Measurements from ENCODE around the gene SERPINA5. TPM values are rescaled to one million over a fixed set of nuclear protein-coding genes. Genes with fewer than 3 reads are reported as not detected.

Gene SERPINA5
- total RNA-seq, 4 donors from 2014 or later, result 6.5 to 28.0 (median 10.2) TPM

DNA sequence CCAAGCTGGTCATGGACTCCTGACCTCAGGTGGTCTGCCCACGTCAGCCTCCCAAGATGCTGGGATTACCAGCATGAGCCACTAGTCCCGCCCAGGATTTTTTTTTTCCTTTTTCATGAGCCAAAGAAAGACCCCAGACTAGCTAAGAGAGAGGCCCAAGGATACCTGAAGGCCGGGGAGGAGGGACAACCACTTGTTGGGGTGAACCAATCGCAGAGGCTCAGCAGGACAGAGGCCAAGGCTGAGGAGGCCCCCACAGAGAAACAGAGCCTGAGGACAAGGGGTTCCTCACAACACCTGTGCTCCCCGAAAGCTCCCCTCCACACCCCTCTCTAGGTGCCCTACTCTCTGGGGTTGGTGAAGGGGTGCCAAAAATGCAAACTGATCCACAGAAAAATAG is 30.0 kb downstream of the SERPINA5 start:
- H3K4me1 ChIP-seq, result peaks cover 0 to 34% (median 6%) of the 10 kb centered on the region in 4 donors
- H3K27ac ChIP-seq, result peak overlapping the region in 2 of 4 donors; percentile 71 to 83
- H3K4me3 ChIP-seq, result no peak overlapping the region
- H3K36me3 ChIP-seq, result peaks cover 0 to 16% (median 0%) of the 10 kb centered on the region in 3 donors
- DNase-seq (ENCODE audit: low spot score in 2 of 2), result no peak
- H3K27me3 ChIP-seq, result no peaks in the 10 kb centered on the region
- WGBS, 2 donors, result 96 to 100% methylated on average over 5 of the region's 5 CpGs
- no peak for TF ChIP-seq POLR2A (IDR thresholded peaks at IDR 0.05)
- TF ChIP-seq EP300 (IDR thresholded peaks at IDR 0.05), result no peak
- TF ChIP-seq CTCF (IDR thresholded peaks at IDR 0.05), result no peak
- peaks cover 0 to 5% (median 0%) of the 10 kb centered on the region in 4 donors for H3K9me3 ChIP-seq

DNA sequence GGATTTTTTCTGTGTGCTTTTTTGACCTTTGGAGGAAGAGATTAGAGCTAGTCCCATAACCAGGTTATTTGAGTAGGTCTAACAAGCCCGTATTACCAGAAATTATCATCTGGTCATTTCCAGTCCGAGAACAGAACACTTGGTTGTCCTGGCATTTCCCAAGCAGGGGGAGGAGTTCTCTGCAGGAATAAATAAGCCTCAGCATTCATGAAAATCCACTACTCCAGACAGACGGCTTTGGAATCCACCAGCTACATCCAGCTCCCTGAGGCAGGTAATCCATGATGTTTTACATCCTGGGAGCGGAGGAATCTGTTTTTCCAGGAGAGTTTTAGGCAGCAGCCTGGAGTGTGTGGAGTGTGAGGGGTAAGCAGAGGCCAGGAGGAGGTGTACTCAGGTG is 30.9 kb downstream of the SERPINA5 start, which contains the start of gene SERPINA3:
SERPINA3 (plus strand) TSS at position 218 of the 400 bp plus-strand sequence. CDS start 2,051 bp downstream, outside the sequence.
- Histone ChIP-seq H3K9me3 (peaks cover 0 to 15% (median 3%) of the 10 kb centered on the region in 4 donors), H3K36me3 (peaks cover 0 to 26% (median 0%) of the 10 kb centered on the region in 3 donors), H3K4me3 (peak within 1 kb of the TSS in 3 of 4 donors; percentile 17 to 45 (median 38)), H3K4me1 (peaks cover 0 to 34% (median 6%) of the 10 kb centered on the region in 4 donors), H3K27ac (peak within 1 kb of the TSS; percentile 13 to 83 (median 49)), H3K27me3 (no peaks in the 10 kb centered on the region)
- 33 to 36% methylated on average over 4 of the region's 4 CpGs for WGBS, 2 donors
- DNase-seq (ENCODE audit: low spot score in 2 of 2), result peak in 1 of 2 donors; percentile 59
- TF ChIP-seq POLR2A (IDR thresholded peaks at IDR 0.05) (peak in 1 of 2 donors; percentile 18), CTCF (IDR thresholded peaks at IDR 0.05) (no peak), EP300 (IDR thresholded peaks at IDR 0.05) (peak in 1 of 2 donors; percentile 76)

DNA sequence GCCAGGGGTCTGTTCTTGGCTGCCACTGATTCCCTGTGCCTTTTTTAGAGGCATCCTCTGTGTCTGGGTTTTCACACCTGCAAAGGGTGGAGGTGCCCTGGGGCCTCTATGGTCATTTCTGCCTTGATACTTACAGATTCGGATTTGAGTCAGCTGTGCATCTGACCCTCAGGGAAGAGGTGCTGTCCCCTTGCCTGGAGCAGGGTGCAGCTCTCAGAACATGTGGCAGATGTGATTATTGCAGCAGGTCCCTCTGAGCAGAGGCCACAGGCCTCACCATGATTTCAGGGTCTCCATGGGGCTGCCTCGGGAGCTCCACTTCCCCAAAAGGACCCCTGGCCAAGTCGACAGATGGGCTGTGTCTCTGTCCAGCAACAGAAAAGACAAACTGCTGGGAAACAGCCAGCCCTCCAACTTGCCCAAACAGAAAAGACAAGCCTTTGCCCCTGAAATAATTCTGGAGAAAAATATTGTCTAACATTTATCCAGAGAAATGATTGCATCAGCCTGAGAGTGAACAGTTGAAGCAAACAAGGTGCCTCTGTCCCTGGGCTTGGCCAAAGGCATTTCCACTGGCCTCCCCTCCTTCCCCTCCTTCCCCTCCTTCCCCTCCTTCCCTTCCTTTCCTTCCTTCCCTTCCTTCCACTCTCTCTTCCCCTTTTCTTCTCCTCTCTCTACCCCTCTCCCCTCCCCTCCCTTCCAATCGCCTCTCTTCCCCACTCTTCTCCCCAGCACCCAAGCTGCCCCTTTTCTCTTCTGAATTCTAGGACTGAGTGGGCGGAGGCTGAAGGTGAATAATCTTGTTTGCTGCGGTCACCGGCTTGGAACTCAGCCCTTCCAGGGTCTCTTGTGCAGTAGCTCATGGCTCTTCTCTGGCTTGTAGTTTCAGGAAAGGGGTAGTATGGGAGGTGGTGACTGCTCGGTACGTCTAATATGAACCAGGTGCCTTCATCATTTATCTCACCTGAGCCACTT is 31.6 kb downstream of the SERPINA5 start:
- peaks cover 0 to 34% (median 6%) of the 10 kb centered on the region in 4 donors for H3K4me1 ChIP-seq
- peaks cover 0 to 32% (median 0%) of the 10 kb centered on the region in 3 donors for H3K36me3 ChIP-seq
- peak overlapping the region; percentile 13 to 83 (median 49) for H3K27ac ChIP-seq
- TF ChIP-seq POLR2A (IDR thresholded peaks at IDR 0.05) (no peak), CTCF (IDR thresholded peaks at IDR 0.05) (peak in 1 of 5 experiments; percentile 19), EP300 (IDR thresholded peaks at IDR 0.05) (no peak)
- H3K27me3 ChIP-seq, result no peaks in the 10 kb centered on the region
- no peak for DNase-seq (ENCODE audit: low spot score in 2 of 2)
- peaks cover 0 to 22% (median 7%) of the 10 kb centered on the region in 4 donors for H3K9me3 ChIP-seq
- WGBS, 2 donors, result 42 to 58% methylated on average over 9 of the region's 9 CpGs
- H3K4me3 ChIP-seq, result peak overlapping the region in 3 of 4 donors; percentile 17 to 45 (median 38)

DNA sequence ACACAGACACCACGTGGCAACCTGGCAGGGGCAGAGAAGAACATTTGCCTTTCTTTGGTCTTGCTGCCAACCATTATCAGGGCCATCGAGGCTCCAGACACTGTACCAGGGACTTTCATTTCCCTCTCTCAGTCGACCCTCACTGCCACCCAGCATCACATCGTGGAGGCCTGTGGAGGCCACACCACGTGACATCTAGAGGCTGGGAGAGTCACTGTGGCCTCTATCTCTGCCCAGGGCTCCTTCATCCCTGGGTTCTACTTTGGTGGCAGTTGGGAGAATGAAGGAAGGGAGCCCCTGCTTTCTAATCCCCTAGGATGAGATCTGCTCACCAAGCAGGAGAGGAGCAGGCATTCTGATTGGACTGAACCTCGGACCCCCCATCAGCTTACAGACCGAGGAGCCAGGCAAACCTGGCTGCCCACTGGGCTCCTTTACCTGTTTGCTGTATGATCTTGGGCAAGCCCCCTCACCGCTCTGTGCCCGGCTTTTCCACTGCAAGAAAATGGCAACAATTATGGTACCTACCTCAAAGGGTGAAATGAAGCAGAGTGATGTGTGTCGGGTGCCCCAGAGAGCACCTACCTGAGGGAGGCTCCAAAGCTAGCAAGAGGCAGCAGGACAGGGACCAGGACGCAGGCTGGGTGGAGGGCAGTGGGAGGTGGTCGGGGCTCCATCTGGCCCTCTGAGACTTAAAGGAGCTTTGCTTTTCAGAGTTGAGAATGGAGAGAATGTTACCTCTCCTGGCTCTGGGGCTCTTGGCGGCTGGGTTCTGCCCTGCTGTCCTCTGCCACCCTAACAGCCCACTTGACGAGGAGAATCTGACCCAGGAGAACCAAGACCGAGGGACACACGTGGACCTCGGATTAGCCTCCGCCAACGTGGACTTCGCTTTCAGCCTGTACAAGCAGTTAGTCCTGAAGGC is 32.8 kb downstream of the SERPINA5 start:
- TF ChIP-seq EP300 (IDR thresholded peaks at IDR 0.05) (no peak), POLR2A (IDR thresholded peaks at IDR 0.05) (no peak), CTCF (IDR thresholded peaks at IDR 0.05) (no peak)
- H3K4me3 ChIP-seq, result peak overlapping the region in 3 of 4 donors; percentile 9 to 45 (median 38)
- no peak for DNase-seq (ENCODE audit: low spot score in 2 of 2)
- peaks cover 0 to 44% (median 0%) of the 10 kb centered on the region in 3 donors for H3K36me3 ChIP-seq
- no peaks in the 10 kb centered on the region for H3K27me3 ChIP-seq
- peaks cover 0 to 34% (median 6%) of the 10 kb centered on the region in 4 donors for H3K4me1 ChIP-seq
- peaks cover 0 to 33% (median 13%) of the 10 kb centered on the region in 4 donors for H3K9me3 ChIP-seq
- H3K27ac ChIP-seq, result peak overlapping the region in 1 of 4 donors; percentile 71
- WGBS, 2 donors, result 90 to 91% methylated on average over 16 to 20 of the region's 20 CpGs
